Measurements from ENCODE around the gene ARID3C. TPM values are rescaled to one million over a fixed set of nuclear protein-coding genes. Genes with fewer than 3 reads are reported as not detected.

ARID3C gene
- total and polyA plus RNA-seq, 2 donors (not counting 3 experiments of a cell fraction or from before 2014, with no cell fraction given) = not detected

GRCh38 chr9:34647084-34647403 is 18.2 kb upstream of the ARID3C start:
- TF ChIP-seq MYC (IDR thresholded peaks at IDR 0.05; ENCODE audit: low read depth, low read length) = no peak
- TF ChIP-seq EZH2 (IDR thresholded peaks at IDR 0.05; ENCODE audit: borderline replicate concordance, low read depth, low read length, severe bottlenecking) = no peak
- no peak for TF ChIP-seq FOS (IDR thresholded peaks at IDR 0.05; ENCODE audit: borderline replicate concordance, insufficient read depth, low read length)
- TF ChIP-seq, protein P1, sequence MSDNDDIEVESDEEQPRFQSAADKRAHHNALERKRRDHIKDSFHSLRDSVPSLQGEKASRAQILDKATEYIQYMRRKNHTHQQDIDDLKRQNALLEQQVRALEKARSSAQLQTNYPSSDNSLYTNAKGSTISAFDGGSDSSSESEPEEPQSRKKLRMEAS (IDR thresholded peaks at IDR 0.05; ENCODE audit: insufficient read depth, insufficient read length) = no peak
- TF ChIP-seq JUN (IDR thresholded peaks at IDR 0.05; ENCODE audit: borderline replicate concordance, insufficient read depth, insufficient read length, low read depth) = no peak
- TF ChIP-seq GATA2 (IDR thresholded peaks at IDR 0.05; ENCODE audit: insufficient read depth, insufficient read length, low read depth, low read length) = no peak
- no peak for TF ChIP-seq POLR2AphosphoS5 (IDR thresholded peaks at IDR 0.05; ENCODE audit: insufficient read depth, low read depth, low read length)
- no peak for TF ChIP-seq CTCF (IDR thresholded peaks at IDR 0.05; ENCODE audit: extremely low read depth in 1 of 2, insufficient read depth in 1 of 2, low read depth in 1 of 2, low read length in 2 of 2)
- no peak for TF ChIP-seq POLR2A (IDR thresholded peaks at IDR 0.05; ENCODE audit: low read depth, low read length)
- DNase-seq (ENCODE audit: low read depth, low spot score) (no peak), FAIRE-seq (no peak)
- intact Hi-C loops (cut with micrococcal nuclease) (no loop called here), dilution Hi-C loops (cut with MboI; ENCODE audit: extremely low pct_ligation_motif_present, low sequenced_read_pairs) (no loop called here)
- Histone ChIP-seq H3K9me1 (replicated peaks; ENCODE audit: control insufficient read depth, extremely low read depth, insufficient read depth, low read length) (no peaks in the 10 kb centered on the region), H3K9ac (replicated peaks; ENCODE audit: extremely low read depth, insufficient read depth, low read length) (peak overlapping the region; percentile 68), H3K27me3 (ENCODE audit: control insufficient read depth in 2 of 2, insufficient read depth in 2 of 2, low read length in 2 of 2) (no peaks in the 10 kb centered on the region), H4K20me1 (replicated peaks; ENCODE audit: control insufficient read depth, extremely low read depth, insufficient read depth, low read length) (no peaks in the 10 kb centered on the region), H3K4me3 (replicated peaks in 1 of 3; ENCODE audit: insufficient read depth in 1 of 3, low read depth in 1 of 3, low read length in 3 of 3) (peak overlapping the region; percentile 53 to 78 (median 75)), H3K79me2 (ENCODE audit: control insufficient read depth, insufficient read depth, low read length) (peaks cover 6% of the 10 kb centered on the region), H3K27ac (ENCODE audit: insufficient read depth, low read depth, low read length) (peak overlapping the region; percentile 41), H3K9me3 (replicated peaks; ENCODE audit: control insufficient read depth, insufficient read depth, low read length) (no peaks in the 10 kb centered on the region), H3K4me1 (ENCODE audit: control insufficient read depth, extremely low read depth, insufficient read depth, low read length) (peaks cover 22% of the 10 kb centered on the region), H3K4me2 (ENCODE audit: insufficient read depth, low read length) (peak overlapping the region; percentile 82), H2AFZ (ENCODE audit: low read depth, low read length) (peak overlapping the region; percentile 98), H3K36me3 (ENCODE audit: control insufficient read depth in 2 of 2, extremely low read depth in 1 of 2, insufficient read depth in 2 of 2, low read length in 2 of 2) (peaks cover 0 to 14% of the 10 kb centered on the region in 2 experiments)
- ChIA-PET POLR2A (interaction anchor here (1.5 to 1.9 kb wide), 2 partner anchors 10 to 18 kb away, joined by 7 read pairs; partner anchors contain the start of gene SIGMAR1), CTCF (interaction anchor here (0.7 to 2.2 kb wide), 10 partner anchors 9 to 55 kb away, joined by 3 to 21 read pairs (median 6); partner anchors contain the start of gene SIGMAR1)
- BruUV-seq (replicated peaks) = no TSS peak

All from endothelial cell of umbilical vein (primary cell).